HG02973 (cell line): ENCODE data around the gene GDPD3.

ENCODE experiments used
- ATAC-seq: cut with Tn5 transposase; IDR thresholded peaks from one replicate; pipeline ENCODE4 v1.9.1; 2021; ENCODE audit warnings: moderate library complexity; ENCODE audit not compliant: unreplicated experiment

Gene GDPD3

GRCh38 chr16:30096105-30096861 is 17.1 kb downstream of the GDPD3 start, which contains the start of gene YPEL3:
YPEL3 (minus strand) TSS chr16:30096213; CDS start chr16:30095482, 731 bp downstream.
- peak; percentile 40 for ATAC-seq

DNA sequence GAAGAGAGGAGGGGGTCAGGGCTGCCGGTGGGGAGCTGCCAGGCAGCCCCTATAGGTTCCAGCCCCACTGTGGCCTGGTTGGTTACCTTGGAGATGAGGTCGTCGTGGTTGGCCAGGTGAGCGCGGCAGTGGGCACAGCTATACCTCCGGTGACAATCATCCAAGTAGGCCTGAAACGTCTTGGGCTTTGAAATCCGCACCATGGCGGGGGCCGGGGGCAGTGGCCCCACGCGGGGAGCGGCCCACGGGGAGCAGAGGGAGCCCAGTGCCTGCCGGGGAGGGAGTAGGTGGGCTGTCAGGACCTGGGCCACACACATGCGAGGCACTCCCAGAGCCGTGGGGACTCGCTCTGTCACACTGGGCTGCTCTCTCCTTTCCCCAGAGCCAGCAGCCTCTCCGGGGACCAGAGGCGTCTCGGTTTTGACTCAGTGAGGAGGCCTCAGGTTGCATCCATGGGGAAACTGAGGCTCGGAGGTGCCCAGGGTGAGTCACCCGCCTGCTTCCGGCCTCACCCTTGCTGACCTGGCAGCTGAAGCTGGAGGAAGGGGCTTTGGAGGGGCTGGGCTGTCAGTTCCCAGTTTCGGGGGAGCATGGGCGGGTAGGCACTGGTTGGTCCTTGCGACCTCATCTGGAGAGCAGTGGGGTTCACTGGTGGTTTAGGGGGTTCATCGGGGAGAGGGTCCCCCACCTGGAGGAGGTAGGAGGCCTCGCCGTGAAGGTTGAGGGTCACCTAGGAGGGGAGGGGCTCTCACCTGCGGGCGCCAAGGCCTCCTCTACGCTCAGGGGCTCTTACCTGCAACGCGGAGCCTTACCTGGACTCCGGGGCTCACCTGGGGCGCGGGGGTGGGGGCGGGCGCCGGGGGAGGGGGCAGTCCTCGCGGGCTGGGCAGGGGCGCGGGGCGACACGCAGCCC is 17.9 kb downstream of the GDPD3 start:
- ATAC-seq = no peak

GRCh38 chr16:30094541-30095165 is 18.7 kb downstream of the GDPD3 start:
- ATAC-seq = no peak

- peak; percentile 32 for ATAC-seq
Measured at GRCh38 chr16:30092373-30093010, 20.8 kb downstream of the GDPD3 start.

DNA sequence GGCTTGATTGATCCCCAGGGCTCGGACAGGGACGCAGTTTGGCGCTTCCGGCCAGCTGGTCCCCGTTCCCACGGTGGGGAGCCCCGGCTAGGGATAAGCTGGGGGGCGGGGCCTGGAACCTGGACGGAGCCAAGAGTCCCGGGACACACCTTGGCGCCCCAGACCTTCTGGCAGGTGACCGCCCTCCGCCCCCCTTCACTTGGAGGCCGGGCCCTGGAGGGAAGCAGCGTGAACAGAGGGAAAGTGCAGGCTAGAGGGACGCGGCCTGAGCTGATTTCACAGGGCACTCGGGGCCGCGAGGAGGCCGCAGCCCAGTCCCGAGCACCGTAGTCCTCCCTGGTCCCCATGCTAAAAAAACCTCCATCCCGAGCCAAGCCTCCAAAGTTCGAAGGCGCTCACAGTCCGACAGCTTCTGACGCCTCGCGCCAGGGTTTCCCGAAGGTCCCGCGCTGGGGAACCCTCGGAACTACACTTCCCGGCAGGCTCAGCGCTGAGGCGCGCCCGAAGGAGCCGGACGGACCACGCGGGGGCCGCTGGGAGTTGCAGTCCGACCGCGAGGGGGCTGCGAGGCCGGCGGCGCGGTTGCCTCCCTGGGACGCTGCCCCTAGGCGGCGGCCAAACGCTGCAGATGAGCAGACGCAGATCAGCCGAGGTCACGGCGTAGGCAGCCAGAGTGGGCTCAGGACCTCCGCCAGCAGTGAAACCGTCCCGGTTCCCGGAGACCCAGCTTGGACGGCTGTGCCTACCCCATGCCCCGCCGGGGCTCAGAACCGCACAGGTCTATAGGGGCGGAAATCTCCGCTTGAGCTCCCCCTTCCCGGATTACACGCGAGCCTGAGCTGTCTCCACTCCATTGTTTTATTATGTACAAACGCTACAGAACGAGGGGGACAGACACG is 21.6 kb downstream of the GDPD3 start, which contains the start of gene TBX6:
TBX6 (minus strand) TSS at position 451 of the 899 bp plus-strand sequence. CDS start 731 bp downstream, outside the sequence.
- ATAC-seq = peak; percentile 53

DNA sequence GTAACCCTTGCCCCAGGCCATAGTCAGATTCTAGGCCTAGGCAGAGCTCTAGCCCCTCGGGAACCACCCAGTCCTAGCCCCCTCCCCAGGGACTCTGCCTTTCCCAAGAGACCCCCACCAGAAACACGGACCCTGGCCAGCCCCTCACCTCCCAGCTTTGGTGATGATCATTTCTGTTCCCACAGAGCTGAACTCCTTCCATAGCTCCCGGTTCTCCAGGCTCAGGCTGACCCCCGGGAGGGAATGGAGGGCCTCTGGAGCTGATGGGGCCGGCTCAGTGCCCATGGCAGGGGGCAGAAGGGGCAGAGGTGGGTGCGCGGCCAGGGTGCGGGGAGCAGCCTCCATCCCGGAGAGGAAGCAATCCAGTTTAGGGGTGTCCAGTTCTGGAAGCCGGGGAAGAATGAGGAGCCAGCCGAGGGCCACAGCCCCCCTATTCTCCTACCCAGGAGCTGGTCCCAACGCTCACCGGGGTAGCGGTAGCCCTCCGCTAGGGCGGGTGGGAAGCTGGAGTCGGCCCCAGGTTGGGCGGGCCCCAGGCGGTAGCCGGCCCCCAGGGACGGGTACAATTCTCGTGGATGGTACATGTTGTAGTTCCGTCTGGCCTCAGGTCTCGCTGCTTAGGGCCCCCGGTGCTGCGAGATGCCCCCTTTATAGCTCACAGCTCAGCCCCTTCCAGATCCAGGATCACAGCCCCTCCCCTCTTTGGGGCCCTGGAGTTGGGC is 22.6 kb downstream of the GDPD3 start:
- no peak for ATAC-seq

GRCh38 chr16:30088832-30089624 is 24.3 kb downstream of the GDPD3 start:
- no peak for ATAC-seq

- no peak for ATAC-seq
Measured at GRCh38 chr16:30088237-30088831, 25.0 kb downstream of the GDPD3 start.

GRCh38 chr16:30087181-30087898 is 26.0 kb downstream of the GDPD3 start:
- ATAC-seq = no peak

DNA sequence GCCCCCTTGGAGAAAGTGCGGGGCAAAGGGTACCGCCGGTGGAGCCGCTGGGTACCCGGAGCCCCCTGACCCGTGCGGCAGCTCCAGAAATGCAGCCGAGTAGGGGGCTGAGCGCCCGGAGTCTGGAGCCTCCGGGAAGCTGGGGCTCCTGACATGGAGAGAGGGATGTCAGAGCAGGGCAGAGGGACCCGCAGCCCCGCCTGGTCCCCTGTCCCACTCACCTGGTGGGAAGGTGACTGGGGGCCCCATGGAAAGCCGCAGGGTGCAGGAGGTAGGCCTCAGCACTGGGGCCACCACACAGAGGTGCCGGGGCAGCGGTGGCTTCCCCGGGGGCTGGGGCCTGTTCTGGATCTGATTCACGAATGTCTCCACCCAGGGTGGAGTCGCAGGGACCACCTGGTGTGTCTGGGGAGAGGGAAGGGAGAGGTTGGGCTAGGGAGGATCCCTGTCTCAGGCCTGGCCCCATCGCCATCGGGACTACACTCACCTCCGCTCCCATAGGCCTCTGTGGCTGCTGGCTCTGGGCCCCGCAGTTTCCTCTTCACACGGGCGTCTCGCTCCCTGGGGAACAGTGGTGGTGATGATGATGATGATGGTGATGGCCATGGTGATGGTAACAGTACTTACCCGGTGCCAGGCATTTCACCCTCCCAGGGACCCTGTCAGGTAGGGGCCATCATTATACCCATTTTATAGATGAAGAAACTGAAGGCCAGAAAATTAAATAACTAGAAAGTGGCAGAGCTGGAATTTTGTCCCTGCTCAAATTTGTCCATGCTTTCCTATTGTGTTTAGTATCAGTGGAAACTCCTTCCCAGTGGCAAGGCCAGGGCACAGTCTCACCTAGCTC is 26.8 kb downstream of the GDPD3 start:
- no peak for ATAC-seq

DNA sequence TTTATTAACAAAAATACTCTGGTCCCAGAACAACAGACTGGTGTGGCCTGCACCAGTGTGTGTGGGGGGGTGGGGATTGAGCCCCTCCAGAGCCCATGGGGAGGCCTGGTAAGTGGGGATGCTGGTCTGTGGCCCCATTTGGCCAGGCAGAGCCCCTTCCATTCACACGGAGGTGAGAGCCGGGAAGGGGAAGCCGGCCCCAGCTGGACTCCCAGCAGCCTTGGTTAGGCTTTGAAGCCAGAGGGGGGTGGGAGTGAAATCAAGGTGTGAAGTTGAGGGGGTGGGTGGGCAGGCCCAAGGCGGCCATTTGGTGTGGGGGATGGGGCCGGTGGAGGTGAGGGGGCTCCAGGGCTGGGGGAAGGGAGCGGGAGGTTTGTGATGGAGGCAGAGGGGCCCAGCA is 27.5 kb downstream of the GDPD3 start:
- ATAC-seq = no peak

DNA sequence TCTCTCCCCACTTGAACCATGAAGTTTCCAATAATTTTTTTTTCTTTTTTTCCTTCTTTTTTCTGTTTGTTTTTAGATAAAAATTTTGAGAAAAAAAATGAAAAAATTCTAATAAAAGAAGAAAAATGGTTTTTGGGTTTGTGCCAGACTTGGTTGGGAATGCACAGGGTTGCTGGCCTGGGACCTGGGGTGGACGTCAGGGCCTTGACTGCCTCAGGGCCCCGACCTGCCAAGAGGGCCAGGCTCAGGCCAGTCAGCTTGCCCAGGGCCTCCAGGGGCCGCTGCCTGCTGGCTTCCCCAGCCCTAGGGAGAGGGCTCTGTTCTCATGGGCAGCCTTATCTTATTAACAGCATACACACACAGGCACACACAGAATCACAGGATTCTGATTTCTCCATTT is 28.1 kb downstream of the GDPD3 start:
- ATAC-seq = no peak

DNA sequence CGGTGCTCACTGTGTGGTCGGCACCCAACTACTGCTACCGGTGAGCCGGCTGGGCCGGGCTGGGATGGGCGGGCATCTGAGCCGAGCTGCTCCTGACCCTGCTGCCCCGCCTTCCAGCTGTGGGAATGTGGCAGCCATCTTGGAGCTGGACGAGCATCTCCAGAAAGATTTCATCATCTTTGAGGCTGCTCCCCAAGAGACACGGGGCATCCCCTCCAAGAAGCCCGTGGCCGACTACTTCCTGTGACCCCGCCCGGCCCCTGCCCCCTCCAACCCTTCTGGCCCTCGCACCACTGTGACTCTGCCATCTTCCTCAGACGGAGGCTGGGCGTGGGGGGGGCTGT is 28.5 kb downstream of the GDPD3 start:
- ATAC-seq = no peak

DNA sequence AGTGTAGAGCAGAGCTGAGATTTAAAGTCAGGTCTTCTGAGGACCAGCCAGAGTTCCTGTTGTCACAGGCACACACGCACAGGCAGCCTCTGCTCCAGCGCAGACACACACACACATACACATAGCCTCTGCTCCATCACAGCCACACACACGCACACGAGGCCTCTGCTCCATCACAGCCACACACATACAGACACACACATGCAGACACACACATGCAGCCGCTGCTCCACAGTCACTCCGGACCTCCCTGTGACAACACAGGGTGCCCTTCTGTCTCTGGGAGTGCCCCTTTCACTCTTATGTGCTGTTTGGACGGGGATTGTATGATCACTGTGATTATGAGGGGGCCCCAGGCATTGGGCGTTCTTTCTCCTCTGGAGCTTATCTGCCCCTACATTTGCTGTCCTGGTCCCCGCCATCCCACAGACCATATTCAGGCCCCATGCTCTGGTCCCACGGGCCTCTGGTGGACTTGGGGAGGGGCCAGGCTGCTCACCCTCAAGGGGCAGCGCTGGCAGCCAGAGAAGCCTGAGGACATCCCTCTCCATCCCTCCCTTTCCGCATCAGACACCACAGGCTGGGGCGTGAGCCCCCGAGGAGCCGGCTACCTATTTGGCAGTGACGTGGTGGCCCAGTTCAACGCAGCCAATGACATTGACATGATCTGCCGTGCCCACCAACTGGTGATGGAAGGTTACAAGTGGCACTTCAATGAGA is 29.1 kb downstream of the GDPD3 start:
- ATAC-seq = no peak

- ATAC-seq = no peak
Measured at GRCh38 chr16:30083216-30084055, 29.9 kb downstream of the GDPD3 start.
